Hepatocyte (in vitro differentiated cells): Measurements from ENCODE around the gene SSC5D.

ENCODE experiments used
- EZH2phosphoT487 ChIP-seq: fragments of 200-600 bp; sonication (generic); IDR thresholded peaks from one replicate; pipeline ENCODE4 v1.6.1; 2018; ENCODE audit warnings: antibody characterized with exemption, mild to moderate bottlenecking, low read depth, moderate library complexity; ENCODE audit not compliant: unreplicated experiment, severe bottlenecking
- TF ChIP-seq, protein P1 (sequence below): fragments of 200-600 bp; sonication (generic); IDR thresholded peaks from 2 replicates; pipeline ENCODE4 v1.5.1; 2016; ENCODE audit warnings: antibody characterized with exemption, mild to moderate bottlenecking; ENCODE audit not compliant: poor library complexity

DNA sequence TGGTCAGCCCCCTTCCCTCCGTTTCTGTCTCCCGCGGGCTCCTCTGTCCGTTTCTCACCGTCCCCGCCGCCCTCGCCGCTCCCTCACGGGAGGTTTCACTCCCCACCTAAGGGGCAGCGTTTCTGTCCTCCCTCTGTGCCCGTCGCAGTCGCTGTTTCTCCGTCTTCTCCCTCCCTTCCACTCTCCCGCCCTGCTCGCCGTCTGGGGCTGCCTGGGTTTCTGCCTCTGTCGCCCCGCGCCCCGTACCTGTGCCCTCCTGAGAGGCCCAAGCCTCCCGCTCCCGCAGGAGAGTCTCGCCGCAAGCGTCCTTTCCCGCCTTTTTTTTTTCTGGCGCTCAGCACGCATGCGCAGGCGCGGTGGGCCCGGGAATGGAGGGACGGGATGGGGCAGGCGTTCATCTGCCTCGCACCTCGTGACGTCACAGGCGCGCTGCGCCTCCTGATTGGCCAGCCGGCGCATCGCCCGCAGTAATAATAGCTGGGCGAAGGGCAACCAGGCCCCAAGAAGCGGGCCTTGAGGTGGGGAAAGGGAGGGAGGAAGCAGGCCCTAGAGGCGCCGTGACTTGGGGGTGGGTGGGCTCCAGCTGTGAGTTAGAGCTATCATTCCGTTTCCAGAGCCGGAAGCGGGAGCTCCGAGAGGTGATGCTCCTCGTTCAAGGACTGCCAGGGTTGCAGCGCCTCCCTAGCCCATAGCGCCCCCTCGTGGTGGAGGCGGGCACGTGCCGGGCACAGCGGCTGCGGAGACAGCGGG lies 15.4 kb downstream of the SSC5D start:
- TF ChIP-seq, protein P1, sequence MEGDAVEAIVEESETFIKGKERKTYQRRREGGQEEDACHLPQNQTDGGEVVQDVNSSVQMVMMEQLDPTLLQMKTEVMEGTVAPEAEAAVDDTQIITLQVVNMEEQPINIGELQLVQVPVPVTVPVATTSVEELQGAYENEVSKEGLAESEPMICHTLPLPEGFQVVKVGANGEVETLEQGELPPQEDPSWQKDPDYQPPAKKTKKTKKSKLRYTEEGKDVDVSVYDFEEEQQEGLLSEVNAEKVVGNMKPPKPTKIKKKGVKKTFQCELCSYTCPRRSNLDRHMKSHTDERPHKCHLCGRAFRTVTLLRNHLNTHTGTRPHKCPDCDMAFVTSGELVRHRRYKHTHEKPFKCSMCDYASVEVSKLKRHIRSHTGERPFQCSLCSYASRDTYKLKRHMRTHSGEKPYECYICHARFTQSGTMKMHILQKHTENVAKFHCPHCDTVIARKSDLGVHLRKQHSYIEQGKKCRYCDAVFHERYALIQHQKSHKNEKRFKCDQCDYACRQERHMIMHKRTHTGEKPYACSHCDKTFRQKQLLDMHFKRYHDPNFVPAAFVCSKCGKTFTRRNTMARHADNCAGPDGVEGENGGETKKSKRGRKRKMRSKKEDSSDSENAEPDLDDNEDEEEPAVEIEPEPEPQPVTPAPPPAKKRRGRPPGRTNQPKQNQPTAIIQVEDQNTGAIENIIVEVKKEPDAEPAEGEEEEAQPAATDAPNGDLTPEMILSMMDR, result peak; percentile 99
- no peak for TF ChIP-seq EZH2phosphoT487
